ENCODE measurements around the gene SLC35A1.

GRCh38 chr6:87501809-87502572, 29.2 kb downstream of the SLC35A1 start:
- TF ChIP-seq EP300 (IDR thresholded peaks at IDR 0.05) (no peak), CTCF (IDR thresholded peaks at IDR 0.05) (no peak), POLR2A (IDR thresholded peaks at IDR 0.05) (no peak), POLR2AphosphoS5 (IDR thresholded peaks at IDR 0.05) (no peak)

Measured in upper lobe of left lung (tissue), 4 donors.